ENCODE measurements around the gene COX8A. TPM values are rescaled to one million over a fixed set of nuclear protein-coding genes. Genes with fewer than 3 reads are reported as not detected.

Gene COX8A
- total and polyA plus RNA-seq, 2 of the 8 experiments (the other 6 are each of a cell fraction or from before 2014, with no cell fraction given): 365 to 1,720 TPM

GRCh38 chr11:63931876-63932275, 42.5 kb upstream of the COX8A start (continued):
- no peak for TF ChIP-seq TAF7 (optimal IDR thresholded peaks at IDR 0.05; ENCODE audit: borderline replicate concordance, low read depth, low read length)
- no peak for TF ChIP-seq POU5F1 (IDR thresholded peaks at IDR 0.05; ENCODE audit: low read depth, low read length)
- no peak for TF ChIP-seq ASH2L (IDR thresholded peaks at IDR 0.05; ENCODE audit: low read length)
- no peak for TF ChIP-seq ATF3 (IDR thresholded peaks at IDR 0.05; ENCODE audit: insufficient read depth, low read depth, low read length)
- TF ChIP-seq KDM1A (IDR thresholded peaks at IDR 0.05; ENCODE audit: borderline replicate concordance, low read length): no peak
- no peak for TF ChIP-seq SAP30 (IDR thresholded peaks at IDR 0.05; ENCODE audit: insufficient read depth, insufficient replicate concordance, low read length)
- TF ChIP-seq SUZ12 (IDR thresholded peaks at IDR 0.05; ENCODE audit: low read length): no peak
